ENCODE data around the gene STEAP3. TPM values are rescaled to one million over a fixed set of nuclear protein-coding genes. Genes with fewer than 3 reads are reported as not detected.
A peak's percentile ranks its signal among the peaks of the same experiment; 100 is the strongest.

STEAP3 gene, protein sequence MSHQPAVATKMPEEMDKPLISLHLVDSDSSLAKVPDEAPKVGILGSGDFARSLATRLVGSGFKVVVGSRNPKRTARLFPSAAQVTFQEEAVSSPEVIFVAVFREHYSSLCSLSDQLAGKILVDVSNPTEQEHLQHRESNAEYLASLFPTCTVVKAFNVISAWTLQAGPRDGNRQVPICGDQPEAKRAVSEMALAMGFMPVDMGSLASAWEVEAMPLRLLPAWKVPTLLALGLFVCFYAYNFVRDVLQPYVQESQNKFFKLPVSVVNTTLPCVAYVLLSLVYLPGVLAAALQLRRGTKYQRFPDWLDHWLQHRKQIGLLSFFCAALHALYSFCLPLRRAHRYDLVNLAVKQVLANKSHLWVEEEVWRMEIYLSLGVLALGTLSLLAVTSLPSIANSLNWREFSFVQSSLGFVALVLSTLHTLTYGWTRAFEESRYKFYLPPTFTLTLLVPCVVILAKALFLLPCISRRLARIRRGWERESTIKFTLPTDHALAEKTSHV
- 120 TPM for total RNA-seq

DNA sequence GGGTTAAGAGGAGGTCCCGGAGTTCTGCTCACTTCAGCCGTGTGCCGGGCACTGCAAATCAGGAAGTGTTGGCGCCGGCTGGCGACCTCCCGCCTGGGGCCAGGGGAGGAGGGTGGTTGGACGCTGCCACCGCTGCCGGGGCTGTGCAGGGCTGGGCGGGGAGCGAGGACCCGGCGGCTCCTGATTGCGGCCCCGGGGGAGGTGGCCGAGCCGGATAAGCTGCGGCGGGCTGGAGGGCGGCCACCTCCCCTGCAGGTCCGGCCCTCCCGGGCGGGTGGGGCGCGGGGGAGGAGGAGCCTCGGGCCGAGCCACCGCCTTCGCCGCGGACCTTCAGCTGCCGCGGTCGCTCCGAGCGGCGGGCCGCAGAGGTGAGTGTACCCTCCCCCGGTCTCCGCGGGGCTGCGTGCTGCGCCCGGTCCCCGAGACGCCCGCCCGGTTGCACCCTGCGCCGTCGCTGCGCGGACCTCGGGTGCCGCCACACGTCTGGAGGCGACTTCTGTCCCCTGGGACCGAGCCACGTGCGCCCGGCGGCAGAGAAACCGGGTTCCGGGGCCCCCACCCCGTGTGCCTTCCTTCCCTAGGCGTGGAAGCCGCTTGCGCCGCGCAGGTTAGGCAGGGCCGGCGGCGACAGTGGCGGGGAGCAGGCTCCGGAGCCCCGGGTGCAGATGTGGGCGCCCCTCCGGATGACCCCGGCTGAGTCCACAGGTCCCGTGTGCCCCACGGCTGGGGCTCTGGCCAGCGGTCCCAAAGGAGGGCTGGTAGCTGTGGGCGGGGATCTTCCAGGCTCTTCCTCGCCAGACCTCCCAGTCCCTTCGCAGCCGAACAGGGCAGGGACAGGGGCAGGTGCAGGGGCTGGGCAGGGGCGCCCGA, at the start of gene STEAP3:
Gene STEAP3 (plus strand): TSS at position 314 of the 870 bp plus-strand sequence. CDS start 7,179 bp downstream, outside the sequence.
- ATAC-seq (peak; percentile 83), DNase-seq (ENCODE audit: low spot score) (peak; percentile 97)

DNA sequence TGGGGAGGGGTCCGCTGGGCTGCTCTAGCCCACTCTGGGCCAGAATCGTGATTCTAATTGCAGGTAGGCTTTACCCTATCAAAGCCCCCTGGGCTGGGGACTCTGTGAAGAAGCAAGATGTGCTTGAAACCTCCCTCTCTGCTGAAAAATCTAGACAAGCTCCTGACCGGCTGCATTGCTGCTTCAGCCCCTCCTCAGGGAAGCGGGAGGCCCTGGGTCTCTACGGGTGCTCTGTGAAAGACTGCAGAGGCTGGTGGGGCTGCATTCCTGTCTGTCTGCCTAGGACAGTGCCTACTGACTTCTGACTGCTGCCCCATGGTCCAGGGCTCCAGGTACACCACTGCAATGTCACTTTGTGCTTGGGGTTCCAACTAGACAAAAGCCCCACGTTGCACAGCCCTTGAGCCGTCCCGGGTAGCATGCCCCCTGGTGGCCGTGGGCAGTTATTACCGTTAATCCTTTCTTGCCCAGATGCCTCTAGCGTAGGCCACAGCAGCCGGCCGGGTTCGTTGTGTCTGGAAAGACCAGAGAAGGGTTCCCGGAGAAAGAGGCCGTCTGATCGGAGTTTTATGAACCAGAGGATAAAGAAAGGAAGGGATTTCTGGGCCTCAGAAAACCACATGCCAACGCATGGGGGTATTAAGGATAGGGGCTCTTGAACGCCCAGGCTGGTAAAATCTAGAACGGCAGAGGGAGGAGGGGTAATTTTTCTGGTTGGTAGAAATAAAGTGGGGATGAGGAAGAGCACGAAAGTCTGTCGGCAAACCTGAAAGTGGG, 49.2 kb upstream of the STEAP3 start:
- ATAC-seq (peak; percentile 92), DNase-seq (ENCODE audit: low spot score) (peak; percentile 51)

DNA sequence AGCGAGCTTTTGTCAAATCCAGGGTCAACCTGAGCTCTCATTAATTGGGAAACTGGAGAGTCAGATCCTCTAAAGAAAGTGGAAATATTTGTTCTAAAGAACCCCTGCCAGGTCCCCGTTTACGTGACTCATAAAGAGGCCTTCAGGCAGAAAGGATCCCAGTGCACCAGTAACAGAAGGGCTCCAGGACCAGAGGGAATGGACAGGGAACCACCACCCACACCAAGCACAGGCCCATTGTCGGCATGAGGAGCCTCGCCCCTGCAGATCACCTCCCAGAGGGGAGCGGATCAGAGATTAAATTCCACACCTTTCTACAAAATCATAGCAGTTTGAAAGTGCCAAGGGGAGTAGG, 48.7 kb upstream of the STEAP3 start:
- no peak for DNase-seq (ENCODE audit: low spot score)
- ATAC-seq, result no peak

DNA sequence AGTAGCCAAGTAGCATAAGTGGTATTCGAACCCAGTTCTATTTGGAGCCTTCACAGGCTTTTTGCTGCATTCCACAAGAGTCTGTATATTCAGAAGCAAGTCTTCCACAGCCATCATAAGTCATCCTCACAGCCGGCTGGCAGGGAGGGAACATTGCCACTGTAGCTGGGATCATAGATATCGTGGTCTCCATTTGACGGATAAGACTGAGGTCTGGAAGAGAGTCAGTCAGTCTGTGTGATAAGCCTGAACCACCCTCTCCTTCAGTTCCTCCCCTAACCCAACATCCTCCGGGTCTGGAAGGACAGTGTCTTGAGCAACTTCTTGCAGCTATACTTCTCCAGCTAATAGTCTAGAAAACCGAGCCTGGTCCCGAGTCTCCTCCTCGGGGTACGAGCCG, 48.1 kb upstream of the STEAP3 start:
- ATAC-seq (no peak), DNase-seq (ENCODE audit: low spot score) (no peak)

DNA sequence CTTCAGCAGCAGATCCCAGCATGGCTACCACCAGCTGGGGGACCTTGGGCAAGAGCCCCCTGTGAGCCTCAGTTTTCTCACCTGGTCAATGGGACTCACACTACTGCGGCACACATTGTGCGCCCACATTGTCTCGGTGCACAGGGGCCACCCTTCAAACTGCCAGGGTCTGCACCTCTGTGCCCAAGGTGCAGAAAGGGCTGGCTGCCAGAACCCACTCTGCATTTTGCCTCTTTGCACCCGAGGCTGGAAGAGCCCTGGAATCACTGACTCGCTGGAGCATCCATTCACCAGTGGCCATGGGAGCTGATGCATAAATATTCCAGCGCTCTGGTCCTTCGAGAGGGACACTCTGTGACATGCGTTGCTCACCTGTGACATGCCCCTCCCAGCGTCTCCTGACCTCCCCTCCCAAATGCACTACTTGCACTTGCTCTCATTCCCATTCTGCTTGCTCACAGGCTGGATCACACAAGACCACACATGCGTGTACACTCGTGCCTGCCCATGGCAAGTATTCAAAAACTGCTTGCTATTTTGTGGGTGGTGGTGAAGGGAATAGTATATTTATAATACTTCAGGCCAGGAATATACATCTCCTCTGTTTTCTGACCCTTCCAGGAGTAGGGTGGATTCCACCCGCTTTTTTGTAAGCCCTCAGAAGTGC, 46.3 kb upstream of the STEAP3 start:
- no peak for ATAC-seq
- DNase-seq (ENCODE audit: low spot score), result no peak

DNA sequence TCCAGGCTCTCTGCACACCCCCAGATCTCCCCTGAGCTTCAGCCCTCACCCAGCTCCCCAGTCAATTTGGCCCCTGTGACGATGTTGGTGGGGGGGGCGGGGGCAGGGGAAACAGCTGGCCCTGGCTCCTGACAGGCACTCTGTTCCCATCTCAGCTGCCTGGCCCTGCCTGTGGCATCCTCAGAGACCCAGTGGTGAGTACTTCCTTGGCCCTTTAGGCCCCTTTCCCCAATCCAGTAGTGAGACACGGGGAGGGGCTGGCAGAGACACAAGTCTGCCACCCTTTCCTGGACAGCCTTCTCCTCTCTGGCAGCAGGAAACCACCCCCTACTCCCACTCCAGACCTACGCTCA, 45.8 kb upstream of the STEAP3 start:
- ATAC-seq, result no peak
- DNase-seq (ENCODE audit: low spot score), result no peak

DNA sequence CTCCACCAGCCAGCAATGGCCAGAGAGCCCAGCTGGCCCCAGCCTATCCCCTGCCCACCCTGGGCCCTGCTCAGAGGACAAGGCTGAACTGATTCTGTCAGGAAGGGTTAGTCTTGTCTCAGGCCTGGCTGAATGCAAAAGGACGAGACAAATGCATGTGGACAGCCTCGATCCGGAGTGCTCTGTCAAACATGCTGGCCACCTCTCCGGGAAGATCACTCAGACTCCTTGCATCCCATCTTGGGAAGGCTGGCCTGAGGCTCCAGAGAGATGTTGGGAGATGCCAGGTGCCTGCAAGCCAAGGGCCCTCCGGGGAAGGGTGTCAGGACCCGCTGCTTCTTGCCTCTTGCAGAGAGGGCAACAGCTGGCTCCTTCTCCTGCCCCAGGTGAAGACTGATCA, 44.9 kb upstream of the STEAP3 start:
- DNase-seq (ENCODE audit: low spot score), result no peak
- no peak for ATAC-seq

DNA sequence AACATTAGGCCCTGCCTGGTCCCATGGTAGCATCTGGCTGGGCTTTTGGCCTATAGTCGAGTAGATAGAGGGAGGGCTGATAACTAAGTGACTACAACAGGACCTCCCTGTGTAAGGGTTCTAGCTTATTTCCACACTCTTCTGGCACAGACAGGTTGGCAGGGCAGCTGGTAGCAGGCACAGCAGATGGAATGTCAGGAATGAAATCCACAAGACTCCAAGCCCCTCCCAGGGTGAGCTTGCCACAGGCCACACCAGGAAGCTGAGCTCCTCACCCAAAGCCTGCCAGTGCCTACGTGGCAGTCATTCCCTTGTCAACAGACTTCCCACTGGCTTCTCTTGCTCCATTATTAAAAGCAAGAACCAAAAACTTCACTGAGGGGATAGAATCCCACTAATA, 44.4 kb upstream of the STEAP3 start:
- no peak for DNase-seq (ENCODE audit: low spot score)
- ATAC-seq, result no peak

DNA sequence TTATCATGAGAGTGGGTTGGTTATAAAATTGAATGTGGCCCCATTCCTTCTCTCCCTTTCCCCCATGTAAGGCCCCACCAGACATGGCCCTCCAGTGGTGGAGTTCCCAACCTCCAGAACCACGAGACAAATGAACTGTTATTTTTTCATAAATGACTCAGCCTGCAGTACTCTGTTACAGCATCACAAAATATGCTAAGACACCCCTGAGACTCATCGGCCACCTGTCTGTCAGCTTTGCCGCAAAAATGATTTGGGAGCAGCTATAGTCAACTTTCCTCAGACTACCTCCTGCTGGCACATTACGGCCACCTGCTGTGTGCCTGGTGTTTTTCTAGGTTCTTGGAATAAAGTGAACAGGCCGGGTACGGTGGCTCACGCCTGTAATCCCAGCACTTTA, 43.6 kb upstream of the STEAP3 start:
- DNase-seq (ENCODE audit: low spot score) (no peak), ATAC-seq (no peak)

DNA sequence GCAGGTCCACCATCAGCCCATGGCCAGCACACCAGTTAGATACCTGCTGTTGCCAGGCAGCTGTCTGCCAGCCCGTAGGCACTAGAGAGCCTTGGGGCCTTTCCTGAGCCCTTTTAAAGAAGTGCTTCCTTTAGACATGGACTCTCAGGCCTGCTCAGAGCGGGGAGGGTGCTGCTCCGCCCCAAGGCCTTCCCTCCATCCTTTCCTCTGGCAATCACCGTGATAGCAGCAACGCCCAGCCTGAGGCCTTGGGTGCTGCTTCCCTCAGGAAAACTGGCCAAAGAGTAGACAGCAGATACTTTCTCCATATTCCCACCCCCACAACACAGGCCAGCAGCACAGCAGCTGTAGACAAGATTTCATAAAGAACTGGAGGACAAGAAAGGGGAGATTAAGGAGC, 42.7 kb upstream of the STEAP3 start:
- ATAC-seq, result no peak
- DNase-seq (ENCODE audit: low spot score), result no peak

DNA sequence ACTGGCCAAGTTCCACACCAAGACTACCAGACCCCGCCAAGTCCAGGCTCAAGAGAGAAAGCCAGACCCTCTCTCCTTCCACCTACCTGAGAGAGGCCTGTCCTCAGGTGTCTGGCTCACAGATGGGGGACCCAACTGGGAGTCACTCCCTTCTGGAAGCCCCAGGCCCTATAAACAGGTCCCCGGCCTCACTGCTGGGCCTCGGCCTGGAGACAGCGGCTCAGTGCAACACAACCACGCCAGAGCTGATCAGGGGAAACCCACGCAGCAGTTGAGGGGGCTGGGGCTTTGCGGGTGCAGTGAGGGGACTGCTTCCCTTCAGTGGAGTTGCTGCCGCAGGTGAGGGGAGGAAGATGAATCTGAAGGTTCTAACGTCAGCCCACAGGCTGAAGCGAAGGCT, 42.2 kb upstream of the STEAP3 start:
- ATAC-seq, result no peak

DNA sequence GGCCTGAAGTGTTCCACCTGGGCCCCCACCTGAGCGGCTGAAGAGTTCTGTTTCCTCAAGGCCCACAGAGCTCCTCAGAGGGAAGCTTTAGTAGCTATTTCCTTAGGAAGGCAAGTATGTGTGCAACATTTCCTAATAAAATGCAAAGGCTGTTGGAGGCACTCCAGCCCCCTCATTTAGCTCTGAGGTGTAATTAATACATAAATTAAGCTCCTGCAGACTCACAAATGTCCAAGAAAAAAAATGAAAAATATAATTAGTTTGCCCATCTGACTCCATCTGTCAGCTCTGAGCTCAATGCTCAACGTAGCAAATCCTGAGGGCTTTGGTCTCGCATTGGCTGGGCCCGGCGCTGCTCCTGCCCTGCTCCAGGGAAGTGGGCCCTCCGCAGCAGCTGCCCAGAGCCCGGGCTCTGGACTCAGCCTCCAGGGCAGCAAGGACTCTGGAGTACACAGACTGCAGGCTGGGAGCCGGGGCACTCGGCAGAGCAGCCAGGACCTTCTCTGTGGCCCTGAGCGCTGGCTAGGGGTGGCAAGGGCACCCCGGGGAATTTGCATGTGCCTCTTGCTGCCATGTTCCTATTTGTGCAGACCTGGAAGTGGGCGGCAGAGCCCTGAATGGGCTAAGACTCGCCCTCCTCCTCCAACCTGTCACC, 41.7 kb upstream of the STEAP3 start:
- no peak for DNase-seq (ENCODE audit: low spot score)
- ATAC-seq, result no peak

More for the DNA sequence above, 42.2 kb upstream of the STEAP3 start:
- DNase-seq (ENCODE audit: low spot score), result no peak

DNA sequence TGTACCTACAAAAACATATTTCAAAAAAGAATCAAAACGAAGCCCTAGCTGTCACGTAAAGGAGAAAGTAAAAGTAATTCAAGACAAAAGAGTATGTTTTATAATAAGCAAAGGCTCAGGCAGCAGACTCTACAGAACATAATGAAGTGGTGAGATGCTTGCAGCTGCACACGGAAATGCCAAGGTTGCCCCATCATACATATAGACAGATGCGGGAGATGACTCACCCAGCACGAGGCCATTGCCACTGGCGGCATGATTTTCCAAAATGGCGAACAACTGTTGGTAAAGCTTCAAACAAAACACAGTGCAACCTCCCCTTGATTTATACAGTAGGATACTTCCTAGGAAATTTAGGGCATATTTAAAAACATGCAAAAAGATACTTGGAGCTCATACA, 39.1 kb upstream of the STEAP3 start:
- no peak for DNase-seq (ENCODE audit: low spot score)
- no peak for ATAC-seq

DNA sequence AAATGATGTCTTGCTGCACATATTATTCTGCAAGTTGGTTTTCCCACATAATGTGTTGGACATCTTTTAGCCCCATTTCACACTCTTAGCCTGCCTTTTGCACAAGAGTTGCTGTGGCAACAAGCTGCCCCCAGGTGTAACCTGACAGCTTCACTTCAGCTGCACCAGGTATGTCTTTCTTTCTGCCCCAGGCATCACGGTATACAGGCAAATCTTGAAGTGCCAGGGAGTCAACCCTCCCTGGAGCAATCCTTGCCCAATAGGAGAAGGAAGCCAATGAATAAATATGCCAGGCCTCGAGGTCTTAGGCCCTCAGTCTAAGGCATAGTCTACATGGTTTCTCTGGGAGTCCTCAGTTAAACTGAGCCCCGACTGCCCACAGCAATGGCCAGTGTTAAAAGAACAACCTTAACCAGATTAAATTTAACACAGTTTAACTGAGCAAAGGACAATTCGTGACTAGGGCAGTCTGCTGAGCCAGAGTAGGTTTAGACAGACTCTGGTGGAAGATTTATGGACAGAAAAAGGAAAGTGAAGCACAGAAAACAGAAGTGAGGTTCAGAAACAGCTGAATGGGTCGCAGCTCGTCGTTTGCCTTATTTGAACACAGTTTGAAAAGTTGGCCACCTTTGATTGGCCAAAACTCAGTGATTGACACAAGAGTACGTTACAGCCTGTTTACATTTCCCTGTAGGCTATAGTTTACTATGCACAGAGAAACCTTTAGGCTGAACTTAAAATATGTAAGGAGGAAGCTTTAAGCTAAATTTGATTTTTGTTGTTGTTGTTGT, 33.1 kb upstream of the STEAP3 start:
- ATAC-seq, result no peak
- DNase-seq (ENCODE audit: low spot score), result no peak

DNA sequence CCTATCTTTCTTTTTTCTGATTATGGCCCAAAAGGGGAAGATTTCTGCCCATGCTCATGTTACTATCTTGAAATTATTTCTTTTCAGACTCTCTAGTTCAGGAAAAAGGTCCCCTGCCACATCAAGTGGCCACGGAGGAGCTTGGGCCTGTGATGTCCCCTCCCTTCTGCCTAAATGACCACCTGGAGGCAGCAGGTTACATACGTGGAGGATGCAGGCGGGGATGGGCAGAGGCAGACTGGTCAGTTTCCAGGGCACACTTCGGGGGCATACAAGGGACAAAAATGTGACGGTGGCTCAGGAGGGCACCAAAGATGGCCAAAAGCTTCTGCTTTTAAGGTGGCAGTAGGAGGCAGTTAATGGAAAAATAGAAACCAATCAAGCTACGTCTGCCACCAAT, 30.7 kb upstream of the STEAP3 start:
- DNase-seq (ENCODE audit: low spot score) (no peak), ATAC-seq (no peak)

DNA sequence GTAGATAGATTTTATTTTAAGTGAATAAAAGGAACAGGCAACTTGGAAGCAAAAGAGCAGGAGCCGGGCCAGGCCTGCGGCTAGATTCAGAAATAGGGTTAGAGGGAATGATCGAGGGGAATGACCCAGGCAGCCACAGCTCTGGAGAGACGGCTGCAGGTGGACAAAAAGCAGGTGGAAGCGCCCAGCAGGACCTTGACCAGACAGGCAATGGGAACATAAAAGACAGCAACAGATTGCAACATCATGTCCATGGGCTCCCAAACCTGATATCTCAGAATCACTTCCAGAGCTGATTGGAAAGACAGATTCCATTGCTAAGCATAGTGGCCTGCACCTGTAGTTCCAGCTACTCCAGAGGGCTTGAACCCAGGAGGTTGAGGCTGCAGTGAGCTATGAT, 28.6 kb upstream of the STEAP3 start:
- DNase-seq (ENCODE audit: low spot score), result peak; percentile 91

DNA sequence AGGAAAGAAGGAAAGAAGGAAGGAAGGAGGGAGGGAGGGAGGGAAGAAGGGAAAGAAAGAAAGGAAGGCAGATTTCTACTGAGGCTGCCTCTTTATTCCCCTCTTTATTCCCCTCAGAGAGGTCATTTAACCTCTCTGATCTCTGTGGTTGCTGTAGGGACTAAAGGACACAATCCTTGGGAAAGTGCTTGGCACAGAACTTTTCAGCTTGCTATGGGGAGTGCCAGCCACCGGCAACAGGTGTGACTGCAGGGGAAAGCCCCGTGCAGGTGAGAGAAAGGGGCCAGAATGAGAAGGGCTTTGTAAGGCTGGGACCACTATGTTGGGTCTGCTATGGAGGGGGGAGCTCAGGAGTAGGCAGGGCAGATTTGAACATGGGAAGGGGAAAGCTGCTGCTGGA, 27.7 kb upstream of the STEAP3 start:
- ATAC-seq (peak; percentile 62), DNase-seq (ENCODE audit: low spot score) (no peak)

More for the DNA sequence above, 28.6 kb upstream of the STEAP3 start:
- ATAC-seq, result peak; percentile 97

DNA sequence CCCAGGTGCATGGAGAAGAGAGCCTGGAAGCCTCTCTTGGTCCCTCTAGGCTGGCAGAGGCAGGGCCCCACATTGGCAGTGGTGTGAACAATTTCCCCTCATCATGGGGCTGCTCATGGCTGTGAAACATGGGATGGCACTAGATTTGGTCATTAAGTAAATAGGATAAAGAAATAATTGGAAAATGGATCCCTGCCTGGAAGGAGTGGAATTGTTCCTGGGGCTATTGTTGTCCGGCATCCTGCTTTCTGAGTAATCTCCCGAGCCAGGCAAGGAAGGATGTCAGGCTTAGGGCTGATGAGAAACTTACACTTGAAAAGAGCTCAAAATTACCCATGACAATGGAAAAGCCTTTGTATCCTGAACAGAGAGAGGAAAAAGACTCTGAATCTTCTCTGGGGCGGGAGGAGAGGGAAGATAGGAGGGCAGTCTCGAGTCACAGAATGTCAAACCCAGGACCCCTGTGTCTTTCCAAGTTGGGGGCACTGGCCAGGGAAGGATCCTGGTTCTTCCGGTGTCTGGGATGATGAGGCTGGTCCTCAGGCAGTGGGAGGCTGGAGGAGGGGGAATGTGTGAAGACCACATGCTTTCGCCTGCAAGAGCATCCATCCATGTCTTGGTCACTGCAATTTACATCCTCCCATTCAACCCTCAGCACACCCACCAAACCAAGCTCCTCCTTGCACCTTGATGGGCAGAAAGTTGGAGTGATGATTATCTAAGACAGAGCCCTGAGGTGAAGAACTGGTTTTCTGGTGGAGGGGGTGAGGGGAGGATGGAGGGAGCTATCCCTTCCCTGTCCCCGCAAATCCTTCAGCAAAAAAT, 27.1 kb upstream of the STEAP3 start:
- DNase-seq (ENCODE audit: low spot score) (no peak), ATAC-seq (no peak)

DNA sequence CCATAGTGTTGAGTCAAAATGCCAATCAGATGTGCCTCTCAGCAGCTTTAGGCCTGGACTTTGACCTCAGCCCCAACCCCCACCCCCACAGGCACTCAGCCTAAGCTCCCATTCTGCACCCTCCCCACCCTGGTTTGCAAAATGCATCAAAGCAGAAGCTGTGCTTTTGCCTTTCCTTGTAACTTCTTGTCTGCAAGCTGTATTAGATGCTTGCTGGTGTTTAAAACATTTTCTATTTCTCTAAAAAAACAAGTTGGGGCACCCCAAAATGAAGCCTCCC, 26.6 kb upstream of the STEAP3 start:
- no peak for ATAC-seq
- DNase-seq (ENCODE audit: low spot score), result no peak

All from left lobe of liver (tissue), 2 donors.